Stimulated activated naive CD8-positive, alpha-beta T cell treated with anti-CD3 and anti-CD28 coated beads, Interleukin-15, Interleukin-2, amounts not matched to agents 100 ng/mL and 50 ng/mL, for 24 hours (primary cell): Measurements from ENCODE around the gene LMO7.

Source experiments
- H3K27ac Mint-ChIP-seq: one replicate; pipeline ENCODE4 v1.8.0; 2021; ENCODE audit warnings: mild to moderate bottlenecking, mixed read lengths
- H3K27me3 Mint-ChIP-seq: one replicate; pipeline ENCODE4 v1.8.0; 2021; ENCODE audit warnings: mixed read lengths
- H3K36me3 Mint-ChIP-seq: one replicate; pipeline ENCODE4 v1.8.0; 2021; ENCODE audit warnings: low read depth, mixed read lengths
- H3K4me1 Mint-ChIP-seq: one replicate; pipeline ENCODE4 v1.8.0; 2021; ENCODE audit warnings: low read depth, mixed read lengths
- H3K4me3 Mint-ChIP-seq: one replicate; pipeline ENCODE4 v1.8.0; 2021; ENCODE audit warnings: mild to moderate bottlenecking, mixed read lengths
- H3K9me3 Mint-ChIP-seq: one replicate; pipeline ENCODE4 v1.8.0; 2021; ENCODE audit warnings: mixed read lengths

LMO7 gene

GRCh38 chr13:75855216-75855615, 219.1 kb downstream of the LMO7 start:
- Mint-ChIP-seq H3K9me3 (no peaks in the 10 kb centered on the region), H3K4me3 (no peak overlapping the region), H3K27ac (no peak overlapping the region), H3K4me1 (no peaks in the 10 kb centered on the region), H3K27me3 (no peaks in the 10 kb centered on the region), H3K36me3 (peaks cover 9% of the 10 kb centered on the region)

GRCh38 chr13:75855847-75856246, 219.7 kb downstream of the LMO7 start:
- H3K36me3 Mint-ChIP-seq, result peaks cover 5% of the 10 kb centered on the region
- H3K27ac Mint-ChIP-seq, result no peak overlapping the region
- H3K4me3 Mint-ChIP-seq, result no peak overlapping the region
- no peaks in the 10 kb centered on the region for H3K9me3 Mint-ChIP-seq
- no peaks in the 10 kb centered on the region for H3K4me1 Mint-ChIP-seq
- H3K27me3 Mint-ChIP-seq, result no peaks in the 10 kb centered on the region

- H3K4me3 Mint-ChIP-seq, result no peak overlapping the region
- no peaks in the 10 kb centered on the region for H3K27me3 Mint-ChIP-seq
- H3K4me1 Mint-ChIP-seq, result no peaks in the 10 kb centered on the region
- H3K9me3 Mint-ChIP-seq, result no peaks in the 10 kb centered on the region
- H3K27ac Mint-ChIP-seq, result no peak overlapping the region
- H3K36me3 Mint-ChIP-seq, result peaks cover 5% of the 10 kb centered on the region
Measured at GRCh38 chr13:75857291-75857690, 221.2 kb downstream of the LMO7 start.

GRCh38 chr13:75860935-75861334, 224.8 kb downstream of the LMO7 start:
- Mint-ChIP-seq H3K27ac (no peak overlapping the region), H3K36me3 (peaks cover 5% of the 10 kb centered on the region), H3K4me1 (no peaks in the 10 kb centered on the region), H3K9me3 (no peaks in the 10 kb centered on the region), H3K4me3 (no peak overlapping the region), H3K27me3 (no peaks in the 10 kb centered on the region)

- no peaks in the 10 kb centered on the region for H3K27me3 Mint-ChIP-seq
- H3K27ac Mint-ChIP-seq, result no peak overlapping the region
- H3K9me3 Mint-ChIP-seq, result no peaks in the 10 kb centered on the region
- H3K4me3 Mint-ChIP-seq, result no peak overlapping the region
- no peaks in the 10 kb centered on the region for H3K4me1 Mint-ChIP-seq
- H3K36me3 Mint-ChIP-seq, result peaks cover 5% of the 10 kb centered on the region
Measured at GRCh38 chr13:75861786-75862185, 225.7 kb downstream of the LMO7 start.

GRCh38 chr13:75864718-75865117, 228.6 kb downstream of the LMO7 start:
- no peaks in the 10 kb centered on the region for H3K4me1 Mint-ChIP-seq

GRCh38 chr13:75867379-75868117, 231.4 kb downstream of the LMO7 start:
- Mint-ChIP-seq H3K4me3 (no peak overlapping the region), H3K36me3 (no peaks in the 10 kb centered on the region), H3K27ac (no peak overlapping the region), H3K27me3 (peaks cover 8% of the 10 kb centered on the region), H3K4me1 (no peaks in the 10 kb centered on the region), H3K9me3 (no peaks in the 10 kb centered on the region)

More at GRCh38 chr13:75864718-75865117, 228.6 kb downstream of the LMO7 start:
- Mint-ChIP-seq H3K9me3 (no peaks in the 10 kb centered on the region), H3K27ac (no peak overlapping the region), H3K27me3 (peaks cover 3% of the 10 kb centered on the region), H3K4me3 (no peak overlapping the region), H3K36me3 (no peaks in the 10 kb centered on the region)

GRCh38 chr13:75869981-75870380, 233.9 kb downstream of the LMO7 start:
- Mint-ChIP-seq H3K4me1 (no peaks in the 10 kb centered on the region), H3K4me3 (peak overlapping the region; percentile 54), H3K27me3 (peaks cover 8% of the 10 kb centered on the region), H3K36me3 (no peaks in the 10 kb centered on the region), H3K27ac (no peak overlapping the region), H3K9me3 (no peaks in the 10 kb centered on the region)

- Mint-ChIP-seq H3K4me3 (peak overlapping the region; percentile 54), H3K9me3 (no peaks in the 10 kb centered on the region), H3K27ac (no peak overlapping the region), H3K36me3 (no peaks in the 10 kb centered on the region), H3K4me1 (no peaks in the 10 kb centered on the region), H3K27me3 (peaks cover 8% of the 10 kb centered on the region)
Measured at GRCh38 chr13:75870397-75870903, 234.3 kb downstream of the LMO7 start.

GRCh38 chr13:75871059-75871458, 234.9 kb downstream of the LMO7 start:
- H3K27me3 Mint-ChIP-seq, result peaks cover 8% of the 10 kb centered on the region

GRCh38 chr13:75872980-75873379, 236.8 kb downstream of the LMO7 start:
- H3K27ac Mint-ChIP-seq, result no peak overlapping the region
- no peaks in the 10 kb centered on the region for H3K36me3 Mint-ChIP-seq
- no peak overlapping the region for H3K4me3 Mint-ChIP-seq
- H3K9me3 Mint-ChIP-seq, result no peaks in the 10 kb centered on the region
- H3K4me1 Mint-ChIP-seq, result peaks cover 5% of the 10 kb centered on the region
- H3K27me3 Mint-ChIP-seq, result peaks cover 11% of the 10 kb centered on the region

More at GRCh38 chr13:75871059-75871458, 234.9 kb downstream of the LMO7 start:
- no peaks in the 10 kb centered on the region for H3K36me3 Mint-ChIP-seq
- peaks cover 2% of the 10 kb centered on the region for H3K4me1 Mint-ChIP-seq
- H3K4me3 Mint-ChIP-seq, result no peak overlapping the region
- no peak overlapping the region for H3K27ac Mint-ChIP-seq
- no peaks in the 10 kb centered on the region for H3K9me3 Mint-ChIP-seq

GRCh38 chr13:75873494-75873893, 237.4 kb downstream of the LMO7 start:
- H3K4me1 Mint-ChIP-seq, result peaks cover 5% of the 10 kb centered on the region
- H3K27ac Mint-ChIP-seq, result no peak overlapping the region
- H3K36me3 Mint-ChIP-seq, result no peaks in the 10 kb centered on the region
- H3K27me3 Mint-ChIP-seq, result peaks cover 11% of the 10 kb centered on the region
- no peaks in the 10 kb centered on the region for H3K9me3 Mint-ChIP-seq
- H3K4me3 Mint-ChIP-seq, result no peak overlapping the region

GRCh38 chr13:75875450-75875849, 239.3 kb downstream of the LMO7 start:
- Mint-ChIP-seq H3K9me3 (no peaks in the 10 kb centered on the region), H3K36me3 (no peaks in the 10 kb centered on the region), H3K4me1 (peaks cover 5% of the 10 kb centered on the region), H3K27me3 (peaks cover 4% of the 10 kb centered on the region), H3K4me3 (no peak overlapping the region), H3K27ac (no peak overlapping the region)

- H3K27me3 Mint-ChIP-seq, result peaks cover 4% of the 10 kb centered on the region
- H3K4me1 Mint-ChIP-seq, result peaks cover 5% of the 10 kb centered on the region
- no peak overlapping the region for H3K4me3 Mint-ChIP-seq
- H3K9me3 Mint-ChIP-seq, result no peaks in the 10 kb centered on the region
- H3K36me3 Mint-ChIP-seq, result no peaks in the 10 kb centered on the region
- H3K27ac Mint-ChIP-seq, result no peak overlapping the region
Measured at GRCh38 chr13:75876142-75877050, 240.3 kb downstream of the LMO7 start.

- H3K9me3 Mint-ChIP-seq, result no peaks in the 10 kb centered on the region
- H3K27me3 Mint-ChIP-seq, result peaks cover 4% of the 10 kb centered on the region
- H3K4me3 Mint-ChIP-seq, result no peak overlapping the region
- H3K36me3 Mint-ChIP-seq, result no peaks in the 10 kb centered on the region
- H3K27ac Mint-ChIP-seq, result no peak overlapping the region
- H3K4me1 Mint-ChIP-seq, result peaks cover 5% of the 10 kb centered on the region
Measured at GRCh38 chr13:75877071-75877470, 240.9 kb downstream of the LMO7 start.
